ENCODE results near the gene PHIP.

DNA sequence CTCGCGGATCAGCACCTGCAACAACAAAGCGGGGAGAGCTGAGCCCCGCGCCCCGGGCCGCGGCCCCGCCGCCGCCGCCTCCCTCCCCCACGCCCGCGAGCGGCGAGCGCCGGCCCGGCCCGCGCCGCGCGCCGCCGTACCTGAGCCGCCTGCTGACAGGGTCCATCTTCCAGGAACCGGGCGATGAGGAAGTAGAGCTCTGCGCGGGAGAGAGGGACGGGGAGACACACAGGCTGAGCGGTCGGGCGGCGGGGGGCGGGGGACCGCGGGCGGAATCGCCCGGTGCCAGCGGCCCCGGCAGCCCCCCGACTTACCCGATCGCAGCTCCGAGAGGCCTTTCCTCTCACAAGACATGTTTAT is 359 bp downstream of the PHIP start:
- TF ChIP-seq TAF1 (IDR thresholded peaks at IDR 0.05; ENCODE audit: borderline replicate concordance, insufficient read depth, low read length) (no peak), POLR2AphosphoS5 (IDR thresholded peaks at IDR 0.05; ENCODE audit: low read depth, low read length) (no peak), SIN3A (IDR thresholded peaks at IDR 0.05; ENCODE audit: borderline replicate concordance, insufficient read depth, low read length) (no peak)
- TF ChIP-seq, protein P1, sequence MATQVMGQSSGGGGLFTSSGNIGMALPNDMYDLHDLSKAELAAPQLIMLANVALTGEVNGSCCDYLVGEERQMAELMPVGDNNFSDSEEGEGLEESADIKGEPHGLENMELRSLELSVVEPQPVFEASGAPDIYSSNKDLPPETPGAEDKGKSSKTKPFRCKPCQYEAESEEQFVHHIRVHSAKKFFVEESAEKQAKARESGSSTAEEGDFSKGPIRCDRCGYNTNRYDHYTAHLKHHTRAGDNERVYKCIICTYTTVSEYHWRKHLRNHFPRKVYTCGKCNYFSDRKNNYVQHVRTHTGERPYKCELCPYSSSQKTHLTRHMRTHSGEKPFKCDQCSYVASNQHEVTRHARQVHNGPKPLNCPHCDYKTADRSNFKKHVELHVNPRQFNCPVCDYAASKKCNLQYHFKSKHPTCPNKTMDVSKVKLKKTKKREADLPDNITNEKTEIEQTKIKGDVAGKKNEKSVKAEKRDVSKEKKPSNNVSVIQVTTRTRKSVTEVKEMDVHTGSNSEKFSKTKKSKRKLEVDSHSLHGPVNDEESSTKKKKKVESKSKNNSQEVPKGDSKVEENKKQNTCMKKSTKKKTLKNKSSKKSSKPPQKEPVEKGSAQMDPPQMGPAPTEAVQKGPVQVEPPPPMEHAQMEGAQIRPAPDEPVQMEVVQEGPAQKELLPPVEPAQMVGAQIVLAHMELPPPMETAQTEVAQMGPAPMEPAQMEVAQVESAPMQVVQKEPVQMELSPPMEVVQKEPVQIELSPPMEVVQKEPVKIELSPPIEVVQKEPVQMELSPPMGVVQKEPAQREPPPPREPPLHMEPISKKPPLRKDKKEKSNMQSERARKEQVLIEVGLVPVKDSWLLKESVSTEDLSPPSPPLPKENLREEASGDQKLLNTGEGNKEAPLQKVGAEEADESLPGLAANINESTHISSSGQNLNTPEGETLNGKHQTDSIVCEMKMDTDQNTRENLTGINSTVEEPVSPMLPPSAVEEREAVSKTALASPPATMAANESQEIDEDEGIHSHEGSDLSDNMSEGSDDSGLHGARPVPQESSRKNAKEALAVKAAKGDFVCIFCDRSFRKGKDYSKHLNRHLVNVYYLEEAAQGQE (IDR thresholded peaks at IDR 0.05; ENCODE audit: insufficient read depth in 1 of 2, low read depth in 2 of 2, low read length in 2 of 2), result no peak

All from PFSK-1 (cell line).